Right renal cortex interstitium (tissue), 3 donors: ENCODE measurements around the gene MKX. TPM values are rescaled to one million over a fixed set of nuclear protein-coding genes. Genes with fewer than 3 reads are reported as not detected.
"Not testable (repeated sequence)": the region's sequence is repeated elsewhere in the genome, so short reads cannot be mapped to it uniquely, and the experiment has no call there.

Experiments
- DNase-seq, 3 donors: peaks; one replicate each; pipeline ENCODE4 v3.0.0-alpha.2; 2013; ENCODE audit warnings: low read depth in 3 of 3, low spot score in 2 of 3
- polyA plus RNA-seq, 3 donors: library from polyadenylated mRNA; unstranded; fragments of 120-200 nt; gene quantifications; one replicate each; pipeline ENCODE4 v1.2.1, GENCODE V29; 2013; ENCODE audit not compliant: insufficient read length in 3 of 3

Gene MKX
- polyA plus RNA-seq, 3 donors = 0.03 to 0.14 (median 0.07) TPM

DNA sequence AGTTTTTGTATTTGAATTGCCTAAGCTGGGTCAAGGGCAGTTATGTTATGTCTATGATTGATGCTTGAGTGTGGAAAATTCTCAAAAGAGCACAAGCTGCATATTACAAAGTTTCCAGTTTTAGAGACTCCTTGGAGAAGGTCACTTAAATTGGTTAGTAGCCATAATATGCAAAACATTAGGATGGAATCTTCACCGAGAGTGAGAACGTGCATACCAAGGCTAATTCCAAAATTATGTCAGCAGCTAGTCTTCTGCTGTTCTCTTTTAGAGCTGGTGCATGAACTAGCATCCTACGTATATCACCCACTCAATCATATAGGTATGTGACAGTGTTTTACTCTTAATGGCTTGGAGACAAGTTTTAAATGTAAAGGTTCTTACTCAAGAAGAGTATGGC is 49.2 kb downstream of the MKX start:
- no peak for DNase-seq

DNA sequence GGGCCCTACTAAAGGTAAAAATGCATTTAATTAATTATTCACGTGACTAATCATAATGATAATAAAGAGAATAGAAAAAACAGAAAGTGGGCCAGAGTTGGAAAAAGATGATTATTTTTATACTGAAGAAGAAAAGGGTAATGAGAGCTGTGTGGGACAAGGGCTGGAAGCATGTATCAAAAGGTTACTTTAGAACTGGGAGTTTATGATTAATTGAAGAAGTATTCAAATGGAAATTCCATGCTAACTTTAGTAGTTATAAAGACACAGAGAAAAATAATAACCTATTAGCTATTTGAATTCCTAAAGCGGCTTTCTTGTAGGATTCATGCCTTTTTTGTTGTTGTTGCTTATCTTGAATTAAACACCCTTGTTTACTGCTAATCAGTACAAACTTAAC is 49.9 kb downstream of the MKX start:
- DNase-seq = no peak

DNA sequence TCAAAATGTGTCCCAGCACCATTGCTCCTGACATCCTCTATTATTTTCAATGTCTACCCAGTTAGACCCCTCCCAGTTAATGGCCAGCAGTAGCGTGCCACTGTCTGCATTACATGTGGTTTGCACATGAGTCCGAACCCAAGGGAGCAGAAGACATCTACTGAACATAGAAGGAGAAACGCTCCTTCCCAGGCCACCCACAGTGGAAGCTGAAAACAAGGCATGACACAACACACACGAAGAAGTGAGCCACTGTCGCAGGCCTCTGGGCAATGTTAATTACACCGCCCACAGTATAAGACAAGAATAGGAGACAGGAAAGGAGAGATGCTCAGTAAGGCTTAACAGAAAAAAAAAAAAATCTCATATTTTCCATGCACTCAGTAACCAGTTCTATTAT is 50.5 kb downstream of the MKX start:
- no peak for DNase-seq

DNA sequence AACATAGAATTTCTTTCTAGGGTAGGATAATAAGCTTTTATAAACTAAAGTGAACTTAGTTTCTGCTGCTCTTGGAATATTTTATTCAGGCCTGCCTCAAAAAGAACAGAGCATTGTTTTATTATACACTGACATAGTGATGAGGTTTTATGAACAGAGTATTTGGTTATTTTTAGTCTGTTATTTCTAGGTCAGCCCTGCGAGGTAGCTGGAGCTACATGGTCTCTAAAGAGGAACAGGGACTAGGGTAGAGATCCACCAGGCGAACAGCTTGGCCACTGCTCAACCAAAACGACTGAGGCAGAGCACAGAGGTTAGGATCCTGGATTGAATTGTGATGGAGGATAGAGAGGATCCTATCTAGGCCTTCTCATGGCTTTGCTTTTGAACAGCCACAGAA is 53.0 kb downstream of the MKX start:
- no peak for DNase-seq

DNA sequence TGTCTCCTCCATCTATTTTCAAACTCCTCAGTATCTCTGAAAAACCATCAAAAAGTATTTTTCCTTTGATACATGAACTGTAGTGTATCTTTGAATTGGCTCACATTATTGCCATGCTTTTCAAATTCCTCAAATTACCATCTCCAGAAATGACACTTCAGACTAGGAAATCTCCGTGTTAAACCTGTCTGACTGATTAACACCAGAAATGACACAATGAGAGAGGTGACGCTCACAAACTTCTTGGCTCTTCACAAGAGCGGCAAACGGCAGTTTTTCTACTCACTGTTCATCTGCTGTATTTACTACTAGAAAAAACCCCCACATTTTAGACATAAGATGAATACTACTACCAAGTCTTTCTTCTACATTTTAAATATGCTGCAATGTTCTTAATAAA is 56.6 kb downstream of the MKX start:
- no peak for DNase-seq

DNA sequence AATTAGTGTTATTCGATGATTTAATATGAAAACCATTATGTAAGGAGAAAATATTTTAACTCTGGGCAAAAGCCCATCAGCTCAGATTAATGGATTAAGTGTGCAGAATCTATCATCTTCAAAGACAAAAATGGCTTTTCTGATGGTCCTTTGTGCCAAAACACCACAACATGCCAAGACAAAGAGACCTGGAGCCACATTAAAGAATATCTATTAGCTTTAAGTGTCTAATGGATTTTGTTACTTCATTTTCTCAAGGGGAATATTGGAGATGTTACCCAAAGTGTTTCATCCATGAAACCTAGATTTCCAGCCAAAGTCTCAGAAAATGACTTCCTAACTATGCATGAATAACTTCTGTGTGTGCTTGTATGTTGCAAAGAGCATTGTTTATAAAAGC is 57.3 kb downstream of the MKX start:
- DNase-seq = no peak

DNA sequence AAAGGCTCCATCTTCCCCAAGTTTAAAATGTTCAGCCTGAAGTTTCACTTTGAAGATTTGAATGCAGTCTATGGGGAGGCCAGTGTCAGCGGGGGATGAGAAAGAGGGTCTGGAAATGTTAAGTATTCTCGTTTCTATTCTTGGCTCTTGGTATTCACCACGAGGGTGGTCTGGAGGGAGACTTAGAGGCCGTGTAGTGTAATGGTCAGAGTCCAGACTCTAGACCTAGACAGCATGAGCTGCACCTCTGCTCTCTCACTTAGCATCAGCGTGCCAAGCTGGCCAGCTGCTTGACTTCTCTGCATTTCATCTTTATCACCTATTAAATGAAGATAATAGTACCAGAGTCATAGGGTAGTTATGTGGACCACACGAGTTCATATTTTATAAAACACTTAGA is 57.9 kb downstream of the MKX start:
- DNase-seq = no peak

DNA sequence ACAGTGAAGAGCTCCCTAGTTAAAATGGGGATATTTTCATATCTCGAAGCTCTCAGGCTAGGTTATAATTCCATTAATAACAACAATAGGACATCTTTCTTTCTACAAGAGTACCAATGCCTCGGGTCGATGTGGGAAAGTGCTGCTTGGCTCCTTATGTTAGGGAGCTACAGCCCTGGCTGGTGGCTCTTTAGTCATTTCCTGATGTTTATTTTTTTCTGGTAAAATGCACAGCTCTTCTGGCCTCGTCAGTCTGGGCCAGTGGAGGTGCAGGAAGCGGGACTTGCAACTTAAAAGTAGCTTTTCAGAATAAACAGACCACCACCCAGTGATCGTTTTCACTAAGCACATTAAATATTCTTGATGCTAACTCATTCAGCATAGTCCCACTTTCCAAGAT is 58.3 kb downstream of the MKX start:
- DNase-seq = no peak

DNA sequence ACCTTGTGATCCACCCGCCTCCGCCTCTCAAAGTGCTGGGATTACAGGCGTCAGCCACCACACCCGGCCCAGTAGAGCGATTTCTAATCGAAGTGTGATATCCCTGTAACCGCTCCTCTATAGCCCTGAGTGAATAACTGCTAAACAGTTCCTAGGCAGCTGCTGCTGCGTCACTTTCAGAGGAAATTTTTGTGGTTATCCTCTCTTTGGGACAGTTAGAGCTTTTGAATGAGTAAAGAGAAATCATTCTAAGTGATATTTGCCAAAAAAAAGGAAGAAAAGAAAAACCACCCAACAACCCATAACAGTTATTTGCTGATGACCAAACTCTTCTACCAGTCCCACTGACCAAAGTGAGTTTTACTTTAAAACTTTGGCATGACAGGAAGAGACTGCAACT is 59.9 kb downstream of the MKX start:
- no peak for DNase-seq

DNA sequence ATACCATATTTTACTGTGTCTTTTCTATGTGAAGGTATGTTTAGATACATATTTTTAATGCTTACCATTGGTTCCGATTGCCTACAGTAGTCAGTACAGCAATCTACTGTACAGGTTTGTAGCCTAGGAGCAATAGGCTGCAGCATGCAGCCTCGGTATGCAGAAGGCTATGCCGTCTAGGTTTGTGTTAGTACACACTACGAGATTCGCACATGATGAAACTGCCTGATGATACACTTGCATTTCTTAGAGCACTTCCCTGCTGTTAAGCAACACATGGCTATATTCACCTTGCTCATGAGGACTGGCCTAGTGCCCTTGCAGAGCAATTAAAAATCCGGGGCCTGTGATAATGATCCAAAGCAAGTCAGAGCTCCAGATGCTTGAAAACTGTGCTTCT is 62.4 kb downstream of the MKX start:
- no peak for DNase-seq

DNA sequence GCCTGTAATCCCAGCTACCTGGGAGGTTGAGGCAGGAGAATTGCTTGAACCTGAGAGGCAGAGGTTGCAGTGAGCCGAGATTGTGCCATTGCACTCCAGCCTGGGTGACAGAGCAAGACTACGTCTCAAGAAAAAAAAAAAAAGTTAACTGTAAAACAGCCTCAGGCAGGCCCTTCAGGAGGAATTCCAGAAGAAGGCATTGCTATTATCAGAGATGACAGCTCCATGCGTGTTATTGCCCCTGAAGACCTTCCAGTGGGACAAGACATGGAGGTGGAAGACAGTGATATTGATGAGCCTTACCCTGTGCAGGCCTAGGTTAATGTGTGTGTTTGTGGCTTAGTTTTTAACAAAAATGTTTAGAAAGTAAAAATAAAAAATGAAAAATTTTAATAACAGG is 63.8 kb downstream of the MKX start:
- DNase-seq = not testable (repeated sequence)

DNA sequence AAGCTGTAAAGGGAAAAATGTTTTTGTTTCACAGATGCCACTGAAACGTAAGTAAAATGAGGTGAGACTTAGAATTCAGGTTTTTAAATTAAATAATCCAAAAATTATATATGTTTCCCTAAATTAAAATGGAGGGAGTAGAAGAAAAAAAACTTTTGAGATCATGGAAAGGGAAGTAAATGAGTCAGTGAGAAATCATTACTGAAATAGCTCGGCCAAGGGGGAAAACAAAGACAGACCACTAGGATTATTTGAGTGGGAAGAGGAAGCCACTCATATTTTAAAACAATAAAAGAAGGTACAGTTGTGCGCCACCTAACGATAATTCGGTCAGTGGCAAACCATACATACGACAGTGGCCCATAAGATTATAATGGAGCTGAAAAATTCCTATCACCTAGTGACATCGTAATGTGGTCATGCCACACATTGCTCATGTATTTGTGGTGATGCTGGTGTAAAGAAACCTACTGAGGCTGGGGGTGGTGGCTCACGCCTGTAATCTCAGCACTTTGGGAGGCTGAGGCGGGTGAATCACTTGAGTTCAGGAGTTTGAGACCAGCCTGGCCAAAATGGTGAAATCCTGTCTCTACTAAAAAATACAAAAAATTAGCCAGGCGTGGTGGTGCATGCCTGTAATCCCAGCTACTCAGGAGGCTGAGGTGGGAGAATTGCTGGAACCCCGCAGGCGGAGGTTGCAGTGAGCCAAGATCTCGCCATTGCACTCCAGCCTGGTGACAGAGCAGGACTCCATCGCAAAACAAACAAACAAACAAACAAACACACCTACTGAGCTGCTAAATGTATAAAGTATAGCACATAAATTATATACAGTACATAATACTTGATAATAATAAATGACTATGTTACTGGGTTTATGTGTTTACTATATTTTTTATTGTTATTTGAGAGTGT is 64.7 kb downstream of the MKX start:
- DNase-seq = no peak

DNA sequence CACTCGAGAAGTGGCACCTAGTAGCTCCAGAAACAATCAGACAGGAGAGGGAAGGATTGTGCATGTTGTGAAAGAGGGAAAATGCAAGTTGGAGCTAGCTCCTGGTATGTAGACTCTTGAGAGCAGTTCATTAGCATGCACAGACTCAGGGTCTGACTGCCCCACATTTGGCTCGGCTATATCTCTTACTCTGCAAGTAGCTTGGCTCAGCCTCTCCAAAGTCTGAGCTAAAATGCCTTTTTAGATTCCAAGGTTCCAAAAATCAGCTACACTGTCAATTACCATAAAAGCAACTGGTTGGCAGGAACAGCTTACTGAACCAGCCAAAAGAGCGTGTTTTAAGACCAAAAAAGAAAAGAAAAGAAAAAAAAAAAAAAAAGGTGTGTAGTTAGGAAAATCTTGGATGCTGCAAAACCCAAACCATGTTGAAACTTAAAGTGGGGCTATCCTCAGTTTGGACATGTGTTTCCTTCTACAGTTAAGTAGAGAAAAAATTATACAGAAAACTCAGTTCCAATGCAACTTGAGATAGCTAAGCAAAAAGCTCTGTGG is 65.5 kb downstream of the MKX start:
- DNase-seq = no peak

DNA sequence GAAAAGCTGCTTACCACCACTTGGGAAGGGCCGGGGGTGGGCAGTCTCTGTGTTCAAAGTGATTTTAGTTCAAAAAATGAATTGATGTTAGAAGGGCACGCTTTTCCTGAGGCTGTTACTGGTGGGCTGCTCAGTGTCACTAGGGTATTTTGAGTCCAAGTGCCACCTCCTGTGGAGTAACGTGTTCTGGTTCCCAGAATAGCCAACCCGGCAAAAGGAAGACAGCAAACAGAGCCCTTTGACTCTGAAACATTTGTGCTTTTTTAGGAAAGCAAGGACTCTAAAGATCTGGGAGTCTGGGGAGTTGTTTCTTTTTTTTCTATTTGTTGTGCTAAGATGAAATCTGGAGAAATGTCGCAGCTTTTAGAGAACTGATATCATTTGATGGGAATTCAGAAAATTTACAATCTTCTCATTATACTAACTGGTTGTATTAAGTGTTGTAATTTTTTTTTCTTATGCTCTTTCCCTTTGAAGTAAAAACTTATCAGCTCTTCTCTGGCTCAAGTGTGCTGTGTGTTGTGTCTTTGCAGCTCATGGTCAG is 66.2 kb downstream of the MKX start:
- no peak for DNase-seq

DNA sequence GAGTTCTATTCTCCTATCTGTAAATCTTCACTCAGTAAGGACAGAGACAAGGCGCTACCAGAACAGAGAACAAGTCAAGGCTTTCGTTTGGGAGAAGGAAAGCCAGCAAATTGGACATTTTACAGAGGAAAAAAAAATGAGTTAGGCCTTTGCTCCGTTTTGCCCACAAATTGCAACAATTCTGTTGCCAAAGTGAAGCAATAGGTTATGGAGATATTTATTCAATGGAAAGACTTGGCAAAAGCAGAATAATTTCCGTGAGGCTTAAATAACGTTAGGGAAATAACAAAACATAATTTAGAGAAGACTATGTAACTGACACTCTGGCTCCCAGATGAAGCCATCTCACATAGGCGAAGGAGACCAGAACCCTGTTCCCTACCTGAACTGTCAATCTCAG is 67.5 kb downstream of the MKX start:
- no peak for DNase-seq

DNA sequence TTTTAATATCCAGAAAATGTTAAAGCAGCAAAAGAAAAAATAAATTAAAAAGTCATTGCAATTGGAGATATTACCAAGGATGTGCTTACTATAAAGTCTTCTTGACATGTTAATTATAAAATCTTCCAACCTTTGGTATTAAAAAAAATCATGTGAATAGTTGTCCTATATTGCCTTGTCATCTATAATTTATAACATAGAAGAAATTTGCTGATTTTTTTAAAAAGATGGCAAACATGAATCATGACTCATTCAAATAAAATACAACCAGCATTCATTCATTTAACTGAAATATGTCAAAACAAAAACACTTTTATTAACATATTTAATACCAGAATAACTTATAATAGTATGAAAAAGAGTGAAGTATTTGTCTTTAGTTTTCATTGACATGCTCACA is 72.6 kb downstream of the MKX start:
- no peak for DNase-seq

DNA sequence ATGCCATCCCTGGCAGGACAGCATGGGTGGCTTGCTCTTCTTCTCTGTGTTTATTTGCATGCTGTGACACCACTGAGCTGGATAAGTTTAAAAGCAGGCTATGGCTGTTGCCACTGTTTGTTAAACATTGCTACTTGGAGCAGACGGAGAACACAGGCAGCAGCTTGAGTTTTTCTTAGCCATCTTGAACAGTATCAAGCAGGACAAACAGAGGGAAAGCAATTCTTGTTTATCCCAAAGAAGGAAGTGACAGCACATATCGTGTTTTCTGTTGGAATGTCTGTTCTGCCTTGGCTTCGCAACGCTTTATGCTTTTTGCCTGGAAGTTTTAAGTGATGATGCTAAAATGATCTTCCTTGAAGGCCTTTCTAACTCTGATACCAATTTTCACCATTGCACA is 73.8 kb downstream of the MKX start:
- no peak for DNase-seq

DNA sequence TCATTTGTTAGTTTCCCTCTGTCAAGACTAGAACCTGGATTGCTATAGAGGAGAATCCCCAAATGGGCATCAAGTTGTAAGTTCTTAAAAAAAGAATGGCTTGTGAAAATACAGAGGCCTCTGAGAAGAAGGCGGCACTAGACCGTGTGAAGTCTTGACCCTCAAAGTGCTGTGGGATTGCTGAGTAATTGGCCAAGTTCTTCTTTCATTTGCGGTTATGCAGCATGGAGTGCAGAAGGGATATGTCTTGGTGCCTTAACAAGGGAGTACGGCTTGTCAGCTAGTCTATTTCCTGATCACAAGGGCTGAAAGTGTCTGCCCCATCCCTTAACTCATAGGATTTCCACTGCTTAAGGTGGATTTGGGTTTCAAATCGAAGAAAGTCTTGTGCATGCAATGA is 81.2 kb downstream of the MKX start:
- no peak for DNase-seq

DNA sequence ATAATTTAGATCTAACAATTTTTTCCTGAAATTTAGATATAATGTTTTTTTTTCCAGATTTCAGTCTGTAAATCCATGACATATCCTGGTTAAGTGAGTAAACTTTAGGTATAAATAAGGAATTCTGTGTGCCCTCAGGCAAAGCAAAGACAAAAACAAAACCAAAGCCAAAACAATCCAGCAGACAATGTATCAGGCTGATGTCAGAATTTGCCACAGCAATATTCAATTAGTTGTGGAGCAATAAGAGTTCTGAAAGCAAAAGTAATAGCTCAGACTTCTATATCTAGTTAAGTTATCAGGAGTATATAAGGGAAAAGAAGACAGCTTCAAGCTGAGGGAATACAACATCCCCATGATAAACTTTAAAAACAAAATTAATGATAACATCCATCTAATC is 82.0 kb downstream of the MKX start:
- no peak for DNase-seq

DNA sequence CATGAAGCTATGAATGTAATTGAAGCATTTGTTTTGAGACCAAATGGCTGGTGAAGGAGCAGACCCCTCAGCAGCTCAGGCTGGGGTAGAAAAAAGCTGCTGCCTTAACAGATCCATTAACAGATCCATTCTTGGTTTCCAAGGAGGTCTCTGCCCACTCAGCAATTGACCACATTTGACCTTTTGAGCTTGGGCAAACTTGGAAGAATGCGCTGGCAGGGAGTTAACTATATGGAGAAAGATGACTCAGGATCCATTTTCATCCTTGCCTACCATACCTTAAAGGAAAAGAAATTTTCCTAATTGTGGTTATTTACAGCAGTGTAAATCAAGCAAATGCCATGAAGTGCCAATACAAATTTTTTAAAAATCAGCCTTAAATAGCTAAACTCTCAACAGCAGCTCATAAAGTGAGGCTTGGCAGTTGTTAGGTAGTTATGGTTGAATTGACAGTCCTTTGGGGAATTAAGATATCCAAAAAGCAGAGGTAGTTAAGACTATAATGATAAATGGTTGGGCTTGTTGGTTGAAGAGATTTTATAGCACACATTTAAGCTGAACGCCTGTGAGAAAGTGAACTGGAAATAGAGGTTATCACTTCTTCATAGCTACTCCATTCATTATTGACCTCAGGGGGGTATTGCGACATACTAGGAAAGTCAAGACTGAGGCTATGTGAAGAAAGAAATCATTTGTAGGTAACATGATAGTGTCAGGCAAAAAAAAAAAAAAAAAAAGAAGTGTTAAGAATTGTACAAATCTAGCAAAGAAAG is 83.9 kb downstream of the MKX start:
- DNase-seq = no peak

DNA sequence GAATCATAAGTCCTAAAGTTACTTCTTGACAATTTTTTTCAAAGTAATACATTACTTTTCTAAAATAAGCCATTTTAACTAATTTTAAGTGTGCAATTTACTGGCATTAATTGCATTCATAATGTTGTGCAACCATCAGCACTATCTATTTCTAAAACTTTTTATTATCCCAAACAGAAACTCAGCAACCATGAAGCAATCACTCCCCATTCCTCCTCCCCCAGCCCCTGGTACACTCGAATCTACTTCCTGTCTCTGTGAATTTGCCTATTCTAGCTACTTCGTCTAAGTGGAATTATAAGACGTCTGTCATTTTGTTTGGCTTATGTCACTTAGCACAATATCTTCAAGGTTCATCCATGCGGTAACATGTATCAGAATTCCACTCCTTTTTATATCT is 84.9 kb downstream of the MKX start:
- DNase-seq = no peak

DNA sequence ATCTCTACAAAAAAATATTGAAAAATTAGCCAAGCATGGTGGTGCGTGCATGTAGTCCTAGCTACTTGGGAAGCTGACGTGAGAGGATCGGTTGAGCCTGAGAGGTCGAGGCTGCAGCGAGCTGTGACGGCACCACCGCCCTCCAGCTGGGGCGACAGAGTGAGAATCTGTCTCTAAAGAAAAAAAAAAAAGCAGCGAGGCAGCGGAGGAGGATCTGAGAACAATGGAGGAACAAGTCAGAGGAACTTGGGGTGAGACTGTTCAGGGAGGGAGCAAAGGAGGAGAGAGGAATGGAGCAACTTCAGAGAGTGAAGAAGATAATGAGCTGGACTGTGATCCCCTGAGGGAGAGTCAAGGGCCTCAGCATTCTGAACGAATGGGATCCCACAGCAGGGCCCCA is 85.4 kb downstream of the MKX start:
- no peak for DNase-seq
